Small intestine (tissue), 7 donors: ENCODE data around the gene ARHGAP33. TPM values are rescaled to one million over a fixed set of nuclear protein-coding genes. Genes with fewer than 3 reads are reported as not detected.

Experiments
- DNase-seq, 2 donors: peaks; one replicate each; pipeline versions ENCODE4 v3.0.0 to v3.0.0-alpha.2; 2013
- FAIRE-seq: peaks from 2 replicates; lab custom pipeline; 2012; peaks lifted over from hg19 to GRCh38; lab: Jason Lieb, UNC
- H3K27ac ChIP-seq, 3 donors: one replicate each; pipeline ENCODE4 v1.5.1; 2013; ENCODE audit warnings: low read length in 2 of 3, mild to moderate bottlenecking in 2 of 3, control low read depth in 1 of 3, inconsistent platforms in 1 of 3, low read depth in 1 of 3, moderate library complexity in 1 of 3
- H3K27me3 ChIP-seq, 3 donors: one replicate each; pipeline ENCODE4 v1.6.1; 2013; ENCODE audit warnings: low read length in 3 of 3, inconsistent platforms in 1 of 3; ENCODE audit not compliant: control insufficient read depth in 3 of 3, insufficient read depth in 3 of 3
- H3K36me3 ChIP-seq, 3 donors: one replicate each; pipeline ENCODE4 v1.6.1; 2013; ENCODE audit warnings: low read length in 3 of 3, inconsistent platforms in 1 of 3, low read depth in 1 of 3, mild to moderate bottlenecking in 1 of 3, moderate library complexity in 1 of 3; ENCODE audit not compliant: control insufficient read depth in 3 of 3, insufficient read depth in 2 of 3
- H3K4me1 ChIP-seq, 3 donors: one replicate each; pipeline ENCODE4 v1.6.1; 2013; ENCODE audit warnings: low read length in 2 of 3, inconsistent platforms in 1 of 3, low read depth in 1 of 3, mild to moderate bottlenecking in 1 of 3, moderate library complexity in 1 of 3; ENCODE audit not compliant: control insufficient read depth in 3 of 3, insufficient read depth in 2 of 3
- H3K4me3 ChIP-seq, 3 donors: one replicate each; pipeline ENCODE4 v1.5.1; 2013; ENCODE audit warnings: low read length in 3 of 3, control low read depth in 1 of 3, inconsistent platforms in 1 of 3, low read depth in 1 of 3, mild to moderate bottlenecking in 1 of 3, moderate library complexity in 1 of 3
- H3K9me3 ChIP-seq, 2 donors: one replicate each; pipeline ENCODE4 v1.6.1; 2013; ENCODE audit warnings: low read depth in 1 of 2, low read length in 1 of 2; ENCODE audit not compliant: control insufficient read depth in 2 of 2, insufficient read depth in 1 of 2
- WGBS, 3 donors: extraction: QIAGEN DNeasy Blood & Tissue Kit; methylation state at CpG; one replicate each; pipeline ENCODE4 v1.1.7; 2013; 5-methylcytosine and 5-hydroxymethylcytosine counted together
- polyA plus RNA-seq, 4 donors: library from polyadenylated mRNA; stranded (reverse) in 3 of 4; unstranded in 1 of 4; fragments of 200-250 nt in 3 of 4; fragments of 120-200 nt in 1 of 4; gene quantifications; one replicate each; pipeline versions ENCODE4 v1.2.1 to v1.2.3, GENCODE V29; 2013
- donor health status: healthy with polysubstance abuse.
- donor health status: control.
- donor health status: control.
- donor health status: Bipolar disorder and iron deficiency.
- donor health status: healthy.

Gene ARHGAP33
- polyA plus RNA-seq, 4 donors = 1.1 to 16.2 (median 5.0) TPM

DNA sequence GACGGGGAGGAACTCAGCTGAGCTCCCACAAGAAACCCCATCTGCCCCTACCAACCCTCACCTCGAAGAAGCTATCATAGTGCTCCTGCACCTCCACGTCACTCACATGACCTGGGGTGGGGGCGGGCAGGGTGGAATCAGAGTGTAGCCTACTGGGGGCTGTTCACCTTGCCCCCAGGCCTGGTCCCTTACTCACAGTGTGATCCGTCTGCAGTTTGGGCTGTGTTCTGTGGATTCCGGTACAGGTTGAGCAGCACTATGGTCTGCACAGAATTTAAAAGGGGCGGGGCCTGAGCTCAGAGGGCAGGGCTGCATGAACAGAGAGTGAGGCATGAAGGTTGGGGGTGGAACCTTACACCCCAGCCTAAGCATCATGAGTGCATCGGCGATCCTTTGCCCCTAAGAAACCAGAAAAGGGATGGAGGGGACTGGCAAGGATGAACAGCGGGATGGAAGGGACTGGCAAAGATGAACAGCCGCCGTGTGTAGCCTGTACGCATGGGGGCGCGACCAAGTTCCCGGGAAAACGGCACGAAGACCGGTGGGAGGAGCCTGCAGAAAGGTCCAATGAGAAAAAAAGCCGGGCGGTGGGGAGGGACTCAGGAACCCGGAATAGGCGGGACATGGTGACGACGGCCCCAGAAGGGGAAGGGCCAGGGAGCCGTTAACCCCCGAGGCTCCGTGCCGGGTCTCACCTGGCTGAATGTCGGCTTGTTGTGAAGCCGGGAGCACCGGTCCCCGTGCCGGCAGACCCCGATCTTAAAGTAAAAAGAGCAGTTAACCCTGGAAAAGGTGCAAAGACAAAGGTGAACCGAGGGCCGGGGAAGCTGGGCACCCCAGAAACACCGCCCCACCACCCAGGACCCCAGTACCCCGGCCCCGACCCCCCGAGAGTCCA, 30.7 kb upstream of the ARHGAP33 start:
- H3K36me3 ChIP-seq = peaks cover 0 to 28% (median 0%) of the 10 kb centered on the region in 3 donors
- H3K4me3 ChIP-seq = peak overlapping the region; percentile 77 to 99 (median 89)
- FAIRE-seq (no peak), DNase-seq (peak; percentile 96 to 98)
- peaks cover 0 to 4% of the 10 kb centered on the region in 2 donors for H3K9me3 ChIP-seq
- no peaks in the 10 kb centered on the region for H3K27me3 ChIP-seq
- WGBS, 3 donors = 7 to 11% (median 7%) methylated on average over 37 to 41 of the region's 41 CpGs
- peaks cover 3 to 28% (median 4%) of the 10 kb centered on the region in 3 donors for H3K4me1 ChIP-seq
- H3K27ac ChIP-seq = peak overlapping the region; percentile 92 to 100 (median 100)

DNA sequence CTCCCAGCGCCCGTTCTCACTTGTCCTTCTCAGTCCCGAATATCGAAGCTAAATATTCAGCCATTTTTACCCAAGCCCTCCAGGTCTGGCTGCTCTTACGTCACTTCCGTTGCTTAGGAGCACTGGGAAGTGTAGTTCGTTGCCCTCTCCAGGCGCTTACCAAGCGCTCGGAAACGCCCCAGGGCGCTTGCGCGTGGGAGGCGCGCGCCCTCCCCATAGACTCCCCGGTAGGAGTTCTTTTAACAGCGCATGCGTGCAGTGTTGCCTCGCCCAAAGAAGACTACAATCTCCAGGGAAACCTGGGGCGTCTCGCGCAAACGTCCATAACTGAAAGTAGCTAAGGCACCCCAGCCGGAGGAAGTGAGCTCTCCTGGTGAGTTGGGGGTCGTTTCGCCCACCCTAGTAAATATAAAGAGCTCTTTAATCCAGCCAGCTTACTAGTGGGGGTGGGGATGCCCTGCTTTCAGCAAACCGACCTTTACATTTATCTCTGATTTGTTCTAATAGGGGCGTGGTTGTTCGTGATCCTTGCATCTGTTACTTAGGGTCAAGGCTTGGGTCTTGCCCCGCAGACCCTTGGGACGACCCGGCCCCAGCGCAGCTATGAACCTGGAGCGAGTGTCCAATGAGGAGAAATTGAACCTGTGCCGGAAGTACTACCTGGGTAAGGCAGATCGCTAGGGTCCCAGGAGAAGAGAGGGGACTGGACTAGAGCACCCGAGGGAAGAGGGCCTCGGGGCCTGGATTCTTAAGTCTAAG, 29.9 kb upstream of the ARHGAP33 start, which contains the start of the genes PSENEN and U2AF1L4:
TSS of gene PSENEN (plus strand) at position 324 of the 759 bp plus-strand sequence. CDS start at position 604, 280 bp downstream.
TSS of gene U2AF1L4 (minus strand) at position 91 of the 759 bp plus-strand sequence. CDS start at position 64, 27 bp downstream.
- Histone ChIP-seq H3K27me3 (no peaks in the 10 kb centered on the region), H3K36me3 (peaks cover 0 to 28% (median 0%) of the 10 kb centered on the region in 3 donors), H3K9me3 (peaks cover 0 to 4% of the 10 kb centered on the region in 2 donors), H3K4me3 (peak within 1 kb of the TSS; percentile 77 to 99 (median 89)), H3K27ac (peak within 1 kb of the TSS; percentile 92 to 100 (median 100)), H3K4me1 (peaks cover 3 to 25% (median 4%) of the 10 kb centered on the region in 3 donors)
- DNase-seq = peak; percentile 100
- no peak for FAIRE-seq
- 0 to 1% (median 0%) methylated on average over 40 of the region's 40 CpGs for WGBS, 3 donors

DNA sequence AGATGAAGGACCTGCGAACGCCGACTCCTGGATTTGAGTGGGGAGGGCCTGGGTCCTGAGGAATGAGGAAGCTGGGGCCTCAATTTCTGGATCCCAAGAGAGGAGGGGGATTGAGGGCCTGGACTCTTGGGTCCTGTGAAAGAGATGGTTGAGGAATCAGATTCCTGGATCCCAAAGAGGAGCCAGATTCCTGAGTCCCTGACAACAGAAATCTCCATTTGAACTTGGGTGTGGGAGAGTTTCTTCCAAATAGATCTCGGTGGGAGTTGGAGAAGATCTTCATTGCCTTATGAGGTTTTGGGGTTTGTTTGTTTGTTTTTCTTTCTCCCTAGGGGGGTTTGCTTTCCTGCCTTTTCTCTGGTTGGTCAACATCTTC, 29.3 kb upstream of the ARHGAP33 start:
- peaks cover 3 to 23% (median 4%) of the 10 kb centered on the region in 3 donors for H3K4me1 ChIP-seq
- peaks cover 0 to 31% (median 0%) of the 10 kb centered on the region in 3 donors for H3K36me3 ChIP-seq
- DNase-seq = no peak
- H3K9me3 ChIP-seq = peaks cover 0 to 4% of the 10 kb centered on the region in 2 donors
- peak overlapping the region; percentile 72 to 99 (median 77) for H3K4me3 ChIP-seq
- WGBS, 3 donors = 3 to 14% (median 7%) methylated on average over 4 of the region's 4 CpGs
- H3K27ac ChIP-seq = peak overlapping the region; percentile 41 to 100 (median 66)
- no peak for FAIRE-seq
- no peaks in the 10 kb centered on the region for H3K27me3 ChIP-seq

DNA sequence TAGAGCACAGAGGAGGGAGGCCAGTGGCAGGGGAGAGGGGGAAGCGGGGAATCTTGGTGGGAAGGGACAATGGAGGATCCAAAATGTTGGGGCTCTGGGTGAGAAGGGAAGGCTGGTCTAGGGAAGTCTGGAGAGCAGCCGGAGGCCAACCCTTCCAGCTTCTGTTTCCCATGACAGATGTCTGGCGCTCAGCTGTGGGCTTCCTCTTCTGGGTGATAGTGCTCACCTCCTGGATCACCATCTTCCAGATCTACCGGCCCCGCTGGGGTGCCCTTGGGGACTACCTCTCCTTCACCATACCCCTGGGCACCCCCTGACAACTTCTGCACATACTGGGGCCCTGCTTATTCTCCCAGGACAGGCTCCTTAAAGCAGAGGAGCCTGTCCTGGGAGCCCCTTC, 28.8 kb upstream of the ARHGAP33 start:
- H3K4me1 ChIP-seq = peaks cover 3 to 23% (median 4%) of the 10 kb centered on the region in 3 donors
- H3K4me3 ChIP-seq = peak overlapping the region in 2 of 3 donors; percentile 77 to 99
- WGBS, 3 donors = 87 to 93% (median 88%) methylated on average over 4 to 5 of the region's 5 CpGs
- H3K36me3 ChIP-seq = peaks cover 0 to 35% (median 0%) of the 10 kb centered on the region in 3 donors
- H3K27me3 ChIP-seq = no peaks in the 10 kb centered on the region
- DNase-seq (no peak), FAIRE-seq (no peak)
- peaks cover 0 to 4% of the 10 kb centered on the region in 2 donors for H3K9me3 ChIP-seq
- H3K27ac ChIP-seq = no peak overlapping the region

DNA sequence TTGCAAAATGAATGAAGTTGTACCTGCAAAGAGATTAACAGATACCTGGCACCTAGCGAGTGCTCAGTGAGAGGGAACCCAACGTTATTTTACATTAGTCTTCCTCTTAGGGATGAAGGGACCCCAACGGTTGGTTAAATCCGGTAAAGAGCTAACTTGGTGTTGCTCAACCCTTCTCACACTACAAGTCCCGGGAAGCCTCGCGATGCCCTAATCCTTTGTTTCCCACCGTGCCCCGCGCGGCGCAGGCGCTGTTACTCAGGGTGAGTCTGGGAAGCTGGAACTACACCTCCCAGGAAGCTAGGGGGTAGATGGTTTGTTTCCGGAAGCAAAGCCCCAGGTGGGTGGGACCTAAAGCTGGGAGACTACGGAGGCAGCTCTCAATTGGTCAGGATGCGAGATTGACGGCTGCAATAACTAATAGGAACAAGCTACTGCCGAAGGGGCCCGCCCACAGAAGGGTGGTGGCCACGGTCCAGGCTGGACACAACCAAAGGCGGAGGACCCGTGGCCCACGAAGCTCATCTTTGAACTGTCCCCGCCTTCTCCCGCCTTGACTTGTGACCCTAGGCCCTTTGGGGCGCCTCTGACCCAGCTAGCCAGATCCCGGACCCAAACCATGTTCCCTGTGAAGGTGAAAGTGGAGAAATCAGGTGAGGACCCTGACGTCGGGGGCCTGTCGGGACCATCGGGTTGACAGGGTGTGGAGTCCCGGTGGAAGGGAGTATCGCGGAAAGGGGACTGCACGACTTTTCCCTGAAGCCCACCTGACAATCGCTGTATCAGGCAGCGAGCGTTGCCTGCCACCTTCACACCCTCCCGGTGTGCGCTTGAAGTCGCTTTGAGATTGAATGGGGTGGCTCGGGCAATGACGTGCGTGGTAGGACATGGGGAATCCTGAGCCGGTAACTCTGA, 27.0 kb upstream of the ARHGAP33 start, which contains the start of gene LIN37:
TSS of gene LIN37 (plus strand) at position 471 of the 915 bp plus-strand sequence. CDS start at position 620, 149 bp downstream.
- Histone ChIP-seq H3K9me3 (peaks cover 0 to 4% of the 10 kb centered on the region in 2 donors), H3K36me3 (peaks cover 0 to 40% (median 3%) of the 10 kb centered on the region in 3 donors), H3K4me1 (peaks cover 3 to 23% (median 4%) of the 10 kb centered on the region in 3 donors), H3K27ac (peak within 1 kb of the TSS in 2 of 3 donors; percentile 44 to 72), H3K4me3 (peak within 1 kb of the TSS; percentile 71 to 86 (median 78)), H3K27me3 (no peaks in the 10 kb centered on the region)
- WGBS, 3 donors = 0 to 1% (median 1%) methylated on average over 45 of the region's 45 CpGs
- DNase-seq (peak; percentile 100), FAIRE-seq (peak; percentile 76)

DNA sequence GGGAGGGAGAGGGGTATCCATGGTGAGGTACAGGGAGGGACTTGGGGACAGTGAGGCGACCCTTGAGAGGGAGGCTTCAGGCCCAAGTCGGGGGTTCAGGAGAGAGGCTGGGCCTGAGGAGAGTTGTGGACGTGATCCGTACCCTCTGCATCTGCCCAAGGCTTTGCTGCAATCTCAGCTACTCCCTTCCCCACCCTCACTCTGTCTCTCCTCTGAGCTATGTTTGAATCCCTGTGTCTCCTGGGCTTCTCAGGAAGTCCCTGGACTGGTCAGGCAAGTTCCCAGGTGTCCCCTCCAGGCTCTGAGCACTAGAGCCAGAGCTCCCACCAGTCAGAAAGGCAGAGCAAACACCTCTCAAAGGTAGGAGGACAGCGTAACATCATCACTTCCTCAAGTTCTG, 25.2 kb upstream of the ARHGAP33 start:
- DNase-seq (no peak), FAIRE-seq (no peak)
- peaks cover 0 to 5% (median 0%) of the 10 kb centered on the region in 3 donors for H3K27me3 ChIP-seq
- peaks cover 3 to 20% (median 4%) of the 10 kb centered on the region in 3 donors for H3K4me1 ChIP-seq
- no peaks in the 10 kb centered on the region for H3K9me3 ChIP-seq
- H3K27ac ChIP-seq = no peak overlapping the region
- no peak overlapping the region for H3K4me3 ChIP-seq
- peaks cover 0 to 45% (median 10%) of the 10 kb centered on the region in 3 donors for H3K36me3 ChIP-seq
- 91 to 98% (median 97%) methylated on average over 2 to 5 of the region's 5 CpGs for WGBS, 3 donors
